ENCODE results near the gene SMYD3.

GRCh38 chr1:245987577-245987976, 519.5 kb downstream of the SMYD3 start:
- TF ChIP-seq YY1 (IDR thresholded peaks at IDR 0.05; ENCODE audit: insufficient read depth, insufficient read length) (no peak), ZNF274 (IDR thresholded peaks at IDR 0.05; ENCODE audit: low read depth, low read length) (no peak), SUZ12 (IDR thresholded peaks at IDR 0.05; ENCODE audit: extremely low read depth, insufficient read depth, insufficient read length) (no peak)
